Astrocyte (in vitro differentiated cells and primary cell): Measurements from ENCODE around the gene TSPY10.
"Not testable (repeated sequence)": the region's sequence is repeated elsewhere in the genome, so short reads cannot be mapped to it uniquely, and the experiment has no call there.

Source experiments
- EZH2 ChIP-seq: IDR thresholded peaks from 2 replicates; pipeline ENCODE4 v1.6.1; 2012; ENCODE audit warnings: mild to moderate bottlenecking, low read length, inconsistent platforms; ENCODE audit not compliant: insufficient read depth
- TF ChIP-seq, protein P1 (sequence below): IDR thresholded peaks from 2 replicates; pipeline ENCODE4 v1.5.1; 2011; ENCODE audit warnings: low read depth, mild to moderate bottlenecking, inconsistent platforms, low read length, moderate library complexity; ENCODE audit not compliant: insufficient read depth

DNA sequence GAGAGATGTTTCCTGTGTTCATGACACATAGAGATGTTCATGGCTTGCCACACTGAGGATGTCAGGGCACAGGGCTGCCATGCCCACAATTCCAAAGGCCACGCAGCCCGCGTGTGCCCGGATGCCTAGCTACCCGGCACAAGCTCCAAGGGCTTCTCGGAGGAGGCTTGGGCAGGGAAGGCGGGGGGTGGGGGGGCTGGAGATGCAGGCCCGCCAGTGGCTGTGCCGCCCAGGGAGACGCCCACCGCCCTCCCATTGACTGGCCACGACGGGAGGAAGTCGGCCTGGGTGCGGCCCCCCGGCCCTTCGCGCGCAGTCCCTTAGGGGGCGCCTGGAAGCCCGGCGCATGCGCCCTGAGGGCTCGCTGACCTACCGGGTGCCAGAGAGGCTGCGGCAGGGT lies 40.7 kb upstream of the TSPY10 start, which contains the start of gene TSPY9:
- TF ChIP-seq EZH2: not testable (repeated sequence)
- TF ChIP-seq, protein P1, sequence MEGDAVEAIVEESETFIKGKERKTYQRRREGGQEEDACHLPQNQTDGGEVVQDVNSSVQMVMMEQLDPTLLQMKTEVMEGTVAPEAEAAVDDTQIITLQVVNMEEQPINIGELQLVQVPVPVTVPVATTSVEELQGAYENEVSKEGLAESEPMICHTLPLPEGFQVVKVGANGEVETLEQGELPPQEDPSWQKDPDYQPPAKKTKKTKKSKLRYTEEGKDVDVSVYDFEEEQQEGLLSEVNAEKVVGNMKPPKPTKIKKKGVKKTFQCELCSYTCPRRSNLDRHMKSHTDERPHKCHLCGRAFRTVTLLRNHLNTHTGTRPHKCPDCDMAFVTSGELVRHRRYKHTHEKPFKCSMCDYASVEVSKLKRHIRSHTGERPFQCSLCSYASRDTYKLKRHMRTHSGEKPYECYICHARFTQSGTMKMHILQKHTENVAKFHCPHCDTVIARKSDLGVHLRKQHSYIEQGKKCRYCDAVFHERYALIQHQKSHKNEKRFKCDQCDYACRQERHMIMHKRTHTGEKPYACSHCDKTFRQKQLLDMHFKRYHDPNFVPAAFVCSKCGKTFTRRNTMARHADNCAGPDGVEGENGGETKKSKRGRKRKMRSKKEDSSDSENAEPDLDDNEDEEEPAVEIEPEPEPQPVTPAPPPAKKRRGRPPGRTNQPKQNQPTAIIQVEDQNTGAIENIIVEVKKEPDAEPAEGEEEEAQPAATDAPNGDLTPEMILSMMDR: not testable (repeated sequence)
